NB4 (cell line): ENCODE measurements around the gene PLXNB2.
A peak's percentile ranks its signal among the peaks of the same experiment; 100 is the strongest.

Experiments used
- DNase-seq: peaks from one replicate; pipeline ENCODE4 v3.0.0; 2010; ENCODE audit warnings: low read depth
- H3K4me3 ChIP-seq: one replicate; pipeline ENCODE4 v1.5.1; 2011; ENCODE audit warnings: mild to moderate bottlenecking, low read depth, low read length, moderate library complexity
- CTCF ChIP-seq: IDR thresholded peaks from one replicate; pipeline ENCODE4 v1.5.1; 2012; ENCODE audit warnings: low read depth, low read length
- MAX ChIP-seq: IDR thresholded peaks from 2 replicates; pipeline ENCODE4 v1.6.1; 2011; ENCODE audit warnings: low read depth, low read length
- MYC ChIP-seq: IDR thresholded peaks from 2 replicates; pipeline ENCODE4 v1.6.1; 2011; ENCODE audit warnings: low read depth, low read length
- POLR2A ChIP-seq: IDR thresholded peaks from 2 replicates; pipeline ENCODE4 v1.6.1; 2011; ENCODE audit warnings: mild to moderate bottlenecking; ENCODE audit not compliant: insufficient read length; ENCODE audit errors: extremely low read depth

The PLXNB2 gene

GRCh38 chr22:50304528-50305392, 2.7 kb downstream of the PLXNB2 start:
- peak; percentile 83 for DNase-seq
- H3K4me3 ChIP-seq, result no peak overlapping the region
- no peak for TF ChIP-seq MYC

- TF ChIP-seq MAX (no peak), POLR2A (no peak), CTCF (no peak), MYC (no peak)
- no peak overlapping the region for H3K4me3 ChIP-seq
- peak; percentile 58 for DNase-seq
Measured at GRCh38 chr22:50303848-50304527, 3.5 kb downstream of the PLXNB2 start.

- no peak overlapping the region for H3K4me3 ChIP-seq
- DNase-seq, result peak; percentile 36
- no peak for TF ChIP-seq POLR2A
- no peak for TF ChIP-seq CTCF
- no peak for TF ChIP-seq MYC
- no peak for TF ChIP-seq MAX
Measured at GRCh38 chr22:50303515-50303847, 4.0 kb downstream of the PLXNB2 start.

GRCh38 chr22:50302564-50302963, 4.9 kb downstream of the PLXNB2 start:
- DNase-seq, result no peak
- H3K4me3 ChIP-seq, result no peak overlapping the region
- TF ChIP-seq CTCF (no peak), MYC (no peak), MAX (no peak), POLR2A (no peak)

GRCh38 chr22:50302041-50302541, 5.4 kb downstream of the PLXNB2 start:
- no peak overlapping the region for H3K4me3 ChIP-seq
- peak; percentile 35 for DNase-seq
- TF ChIP-seq CTCF (no peak), MYC (no peak), MAX (no peak), POLR2A (no peak)

- no peak overlapping the region for H3K4me3 ChIP-seq
- TF ChIP-seq CTCF (no peak), MYC (no peak), MAX (no peak), POLR2A (no peak)
- DNase-seq, result no peak
Measured at GRCh38 chr22:50301581-50301991, 5.9 kb downstream of the PLXNB2 start.
